Lower lobe of right lung (tissue), 2 donors: ENCODE measurements around the gene TOPORS. TPM values are rescaled to one million over a fixed set of nuclear protein-coding genes. Genes with fewer than 3 reads are reported as not detected.
"Not testable (repeated sequence)": the region's sequence is repeated elsewhere in the genome, so short reads cannot be mapped to it uniquely, and the experiment has no call there.

ENCODE experiments used
- ATAC-seq, 2 donors: fragments of 200-7000 bp; cut with Tn5 transposase; one replicate each; pipeline ENCODE4 v1.9.1; 2020 to 2022; ENCODE audit warnings: mild to moderate bottlenecking in 2 of 2, moderate library complexity in 2 of 2
- DNase-seq: peaks from one replicate; pipeline ENCODE4 v3.0.0-alpha.2; 2020
- H3K27ac ChIP-seq: fragments of 200-600 bp; one replicate; pipeline ENCODE4 v1.8.0; 2022
- H3K27me3 ChIP-seq: fragments of 200-600 bp; one replicate; pipeline ENCODE4 v1.8.0; 2022; ENCODE audit warnings: low read depth
- H3K36me3 ChIP-seq: fragments of 200-600 bp; one replicate; pipeline ENCODE4 v1.8.0; 2022; ENCODE audit warnings: mild to moderate bottlenecking
- H3K4me1 ChIP-seq: fragments of 200-600 bp; one replicate; pipeline ENCODE4 v1.8.0; 2022
- H3K4me3 ChIP-seq: fragments of 200-600 bp; one replicate; pipeline ENCODE4 v1.8.0; 2022; ENCODE audit warnings: mild to moderate bottlenecking
- H3K9me3 ChIP-seq: fragments of 200-600 bp; one replicate; pipeline ENCODE4 v1.8.0; 2022
- CTCF ChIP-seq: fragments of 200-600 bp; IDR thresholded peaks from one replicate; pipeline ENCODE4 v1.8.0; 2022; ENCODE audit warnings: antibody characterized with exemption, mild to moderate bottlenecking
- intact Hi-C: fragments of 100-400 bp; cut with DNase I; formaldehyde crosslinking; loops from one replicate; pipeline ENCODE4 v1.11.0; 2022
- long read RNA-seq: library from polyadenylated mRNA; unstranded; transcript quantifications from one replicate; pipeline ENCODE4 v2.0.0, GENCODE V29; 2021
- total RNA-seq: library from RNA; stranded (reverse); fragmentation: NEBNext Ultra II Directional; extraction: Animal tissue kit (Norgen Biotek cat#: 25700); gene quantifications from one replicate; pipeline ENCODE4 v1.2.1, GENCODE V29; 2021
- donor health status: DM: no; HTN: yes; CAD: no; lungs with severe emphysema.

Gene TOPORS
- 15.4 TPM for total RNA-seq
- long read RNA-seq, full-length matches to known transcripts, result 18 of 28 reads
- long read RNA-seq, partial matches to known transcripts, result 6 of 28 reads
- long read RNA-seq, other reads (novel, unspliced or antisense), result 4 of 28 reads

DNA sequence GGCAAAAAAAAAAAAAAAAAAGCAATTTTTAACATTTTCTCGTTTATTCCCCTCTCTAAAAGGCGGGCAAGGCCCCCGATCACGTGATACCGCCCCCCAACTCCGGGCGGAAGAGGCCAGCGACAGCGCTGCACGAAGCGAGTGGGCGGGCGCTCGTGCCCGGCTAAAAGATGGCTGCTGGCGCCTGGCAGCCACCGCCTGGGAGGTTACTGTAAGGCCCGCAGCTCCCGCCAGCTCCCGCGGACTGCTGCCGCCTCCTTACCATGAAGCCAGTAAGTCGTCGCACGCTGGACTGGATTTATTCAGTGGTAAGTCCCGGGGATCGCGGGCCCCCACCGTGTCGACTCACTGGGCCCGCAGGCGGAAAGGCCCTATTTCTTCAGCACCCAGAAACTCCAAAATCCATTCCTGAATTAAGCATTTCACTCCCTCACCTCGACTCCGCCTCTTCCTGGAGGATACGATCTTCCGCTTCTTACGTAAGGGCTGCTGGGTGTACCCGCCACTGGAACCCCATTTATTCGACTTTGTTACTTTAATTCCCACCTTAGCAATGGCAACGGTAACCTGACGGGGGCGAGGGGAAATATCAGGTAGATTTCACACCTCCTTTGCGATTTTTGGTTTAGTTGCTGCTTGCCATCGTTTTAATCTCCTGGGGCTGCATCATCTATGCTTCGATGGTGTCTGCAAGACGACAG is at the start of gene TOPORS, which contains the start of gene SMIM27:
TOPORS (minus strand) TSS at position 415 of the 701 bp plus-strand sequence; CDS start at position 265, 150 bp downstream.
SMIM27 (plus strand) TSS at position 156 of the 701 bp plus-strand sequence; CDS start at position 264, 108 bp downstream.
- Histone ChIP-seq H3K36me3 (no peaks in the 10 kb centered on the region), H3K4me3 (peak within 1 kb of the TSS; percentile 79), H3K27me3 (no peaks in the 10 kb centered on the region), H3K9me3 (no peaks in the 10 kb centered on the region), H3K4me1 (peaks cover 22% of the 10 kb centered on the region), H3K27ac (peak within 1 kb of the TSS; percentile 89)
- intact Hi-C loops, result no loop called here
- ATAC-seq (peak; percentile 96 to 97), DNase-seq (peak; percentile 94)
- TF ChIP-seq CTCF, result no peak

DNA sequence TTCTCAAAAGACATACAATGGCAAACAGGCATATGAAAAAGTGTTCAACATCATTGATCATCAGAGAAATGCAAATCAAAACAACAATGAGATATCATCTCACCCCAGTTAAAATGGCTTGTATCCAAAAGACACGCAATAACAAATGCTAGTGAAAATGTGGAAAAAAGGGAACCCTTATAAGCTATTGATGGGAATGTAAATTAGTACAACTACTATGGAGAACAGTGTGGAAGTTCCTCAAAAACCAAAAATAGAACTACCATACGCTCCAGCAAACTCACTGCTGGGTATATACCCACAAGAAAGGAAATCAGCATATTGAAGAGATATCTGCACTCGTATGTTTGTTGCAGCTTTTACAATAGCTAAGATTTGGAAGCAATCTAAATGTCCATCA is 46.6 kb upstream of the TOPORS start:
- not testable (repeated sequence) for H3K9me3 ChIP-seq, DNase-seq, ATAC-seq, H3K4me3 ChIP-seq, H3K36me3 ChIP-seq, H3K4me1 ChIP-seq, H3K27me3 ChIP-seq, H3K27ac ChIP-seq
- intact Hi-C loops, result loop anchor here (10.0 kb wide), 1 partner anchor 366 kb away; no protein-coding TSS in a partner anchor

DNA sequence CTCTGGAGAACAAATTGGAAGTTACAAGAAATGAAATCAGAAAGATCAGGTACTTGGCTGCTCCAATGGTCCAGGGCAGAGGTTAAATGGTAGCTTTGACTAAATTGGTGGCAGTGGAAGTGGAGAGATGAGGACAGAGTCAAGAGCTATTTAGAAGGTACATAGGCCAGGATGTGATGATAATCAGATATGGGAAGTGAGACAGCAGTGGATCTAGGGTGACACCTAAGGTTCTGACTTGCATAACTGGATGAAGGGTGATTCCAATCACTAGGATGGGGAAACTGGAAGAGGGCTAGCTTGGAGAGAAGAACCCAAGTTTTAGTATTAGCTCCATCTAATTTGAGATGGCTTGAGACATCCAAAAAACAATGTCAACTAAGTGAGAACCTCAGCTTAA is 44.5 kb upstream of the TOPORS start:
- no peak for TF ChIP-seq CTCF
- Histone ChIP-seq H3K27ac (no peak overlapping the region), H3K4me1 (no peaks in the 10 kb centered on the region), H3K36me3 (no peaks in the 10 kb centered on the region), H3K9me3 (no peaks in the 10 kb centered on the region), H3K4me3 (no peak overlapping the region), H3K27me3 (no peaks in the 10 kb centered on the region)
- ATAC-seq, result peak; percentile 45 to 65
- intact Hi-C loops, result loop anchor here (10.0 kb wide), 1 partner anchor 368 kb away; no protein-coding TSS in a partner anchor
- no peak for DNase-seq

- Histone ChIP-seq H3K4me1 (no peaks in the 10 kb centered on the region), H3K27ac (no peak overlapping the region), H3K27me3 (no peaks in the 10 kb centered on the region), H3K36me3 (no peaks in the 10 kb centered on the region), H3K4me3 (no peak overlapping the region), H3K9me3 (no peaks in the 10 kb centered on the region)
- TF ChIP-seq CTCF, result no peak
- DNase-seq (no peak), ATAC-seq (peak; percentile 62 to 70)
- intact Hi-C loops, result loop anchor here (10.0 kb wide), 1 partner anchor 369 kb away; no protein-coding TSS in a partner anchor
These were observed 43.9 kb upstream of the TOPORS start for GRCh38 chr9:32596096-32596865.

DNA sequence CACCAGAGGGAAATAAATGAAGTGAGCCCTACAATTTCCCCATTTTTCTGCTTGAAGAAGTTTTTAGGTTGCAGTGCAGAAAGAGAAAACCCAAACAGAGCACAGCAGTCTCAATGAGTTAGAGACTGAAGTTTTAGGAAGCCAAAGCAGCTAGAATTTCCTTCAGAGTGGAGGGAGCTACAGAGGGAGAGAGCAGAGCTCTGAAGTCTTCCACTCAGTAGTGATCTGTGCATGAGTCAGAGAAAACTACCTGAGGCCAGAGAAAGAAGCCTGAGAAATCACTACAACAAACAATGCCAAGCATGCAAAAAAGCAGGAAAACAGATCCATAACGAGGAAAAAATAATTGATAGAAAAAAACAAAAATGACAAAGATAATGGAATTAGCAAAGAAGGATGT is 38.5 kb upstream of the TOPORS start:
- Histone ChIP-seq H3K9me3 (no peaks in the 10 kb centered on the region), H3K36me3 (no peaks in the 10 kb centered on the region), H3K4me3 (no peak overlapping the region), H3K4me1 (no peaks in the 10 kb centered on the region), H3K27ac (no peak overlapping the region), H3K27me3 (no peaks in the 10 kb centered on the region)
- intact Hi-C loops, result loop anchor here (10.0 kb wide), 1 partner anchor 374 kb away; no protein-coding TSS in a partner anchor
- no peak for TF ChIP-seq CTCF
- ATAC-seq (no peak), DNase-seq (no peak)
